Neural progenitor cell (in vitro differentiated cells): ENCODE data around the gene ATP6V0A4.

Experiments
- EZH2 ChIP-seq: fragments of 200-600 bp; sonication (generic); IDR thresholded peaks from 2 replicates; pipeline ENCODE4 v1.6.1; 2017; ENCODE audit warnings: antibody characterized with exemption, mild to moderate bottlenecking, moderate library complexity
- EZH2phosphoT487 ChIP-seq: fragments of 200-600 bp; sonication (generic); IDR thresholded peaks from 2 replicates; pipeline ENCODE4 v1.6.1; 2017; ENCODE audit warnings: antibody characterized with exemption
- TF ChIP-seq, protein P1 (sequence below): fragments of 200-600 bp; sonication (generic); IDR thresholded peaks from 2 replicates; pipeline ENCODE4 v1.5.1; 2017; ENCODE audit warnings: antibody characterized with exemption, mild to moderate bottlenecking

DNA sequence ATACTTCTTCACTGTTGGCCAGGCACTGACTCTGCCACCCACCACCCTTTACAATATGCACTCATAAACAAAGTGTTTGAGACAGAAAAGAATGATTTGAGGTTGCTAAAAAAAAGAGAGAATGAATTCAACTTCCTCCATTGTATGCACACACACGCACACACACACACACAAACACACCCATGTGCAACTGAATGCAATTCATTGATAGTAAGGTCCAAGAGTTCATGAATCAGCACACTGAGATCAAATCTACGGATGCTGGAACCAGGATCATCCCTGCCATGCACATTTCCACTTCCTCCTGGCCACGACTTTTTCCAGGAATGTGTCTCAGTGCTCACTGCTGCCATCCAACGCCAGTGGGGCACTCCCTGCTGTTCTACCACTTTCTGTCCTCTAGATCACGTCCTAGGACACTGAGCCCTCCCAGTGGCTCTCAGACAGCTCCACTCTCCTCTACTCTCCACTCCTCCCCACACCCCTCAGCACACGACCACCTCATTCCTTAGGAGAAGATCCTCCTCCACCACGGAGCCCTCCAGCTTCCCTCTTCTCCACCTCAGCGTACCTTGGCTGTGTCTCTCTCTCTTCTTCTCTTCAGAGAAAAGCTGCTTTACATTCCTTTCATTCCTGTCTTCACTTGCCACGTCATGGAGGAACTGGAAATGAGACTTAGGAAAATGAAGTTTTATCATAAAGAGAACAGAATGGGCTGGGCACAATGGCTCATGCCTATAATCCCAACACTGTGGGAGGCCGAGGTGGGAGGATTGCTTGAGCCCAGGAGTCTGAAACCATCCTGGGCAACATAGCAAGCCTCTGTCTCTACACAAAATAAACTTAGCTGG, 12.2 kb downstream of the ATP6V0A4 start:
- TF ChIP-seq, protein P1, sequence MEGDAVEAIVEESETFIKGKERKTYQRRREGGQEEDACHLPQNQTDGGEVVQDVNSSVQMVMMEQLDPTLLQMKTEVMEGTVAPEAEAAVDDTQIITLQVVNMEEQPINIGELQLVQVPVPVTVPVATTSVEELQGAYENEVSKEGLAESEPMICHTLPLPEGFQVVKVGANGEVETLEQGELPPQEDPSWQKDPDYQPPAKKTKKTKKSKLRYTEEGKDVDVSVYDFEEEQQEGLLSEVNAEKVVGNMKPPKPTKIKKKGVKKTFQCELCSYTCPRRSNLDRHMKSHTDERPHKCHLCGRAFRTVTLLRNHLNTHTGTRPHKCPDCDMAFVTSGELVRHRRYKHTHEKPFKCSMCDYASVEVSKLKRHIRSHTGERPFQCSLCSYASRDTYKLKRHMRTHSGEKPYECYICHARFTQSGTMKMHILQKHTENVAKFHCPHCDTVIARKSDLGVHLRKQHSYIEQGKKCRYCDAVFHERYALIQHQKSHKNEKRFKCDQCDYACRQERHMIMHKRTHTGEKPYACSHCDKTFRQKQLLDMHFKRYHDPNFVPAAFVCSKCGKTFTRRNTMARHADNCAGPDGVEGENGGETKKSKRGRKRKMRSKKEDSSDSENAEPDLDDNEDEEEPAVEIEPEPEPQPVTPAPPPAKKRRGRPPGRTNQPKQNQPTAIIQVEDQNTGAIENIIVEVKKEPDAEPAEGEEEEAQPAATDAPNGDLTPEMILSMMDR: no peak
- TF ChIP-seq EZH2: no peak
- no peak for TF ChIP-seq EZH2phosphoT487
